ENCODE measurements around the gene ATXN3L.

The ATXN3L gene

DNA sequence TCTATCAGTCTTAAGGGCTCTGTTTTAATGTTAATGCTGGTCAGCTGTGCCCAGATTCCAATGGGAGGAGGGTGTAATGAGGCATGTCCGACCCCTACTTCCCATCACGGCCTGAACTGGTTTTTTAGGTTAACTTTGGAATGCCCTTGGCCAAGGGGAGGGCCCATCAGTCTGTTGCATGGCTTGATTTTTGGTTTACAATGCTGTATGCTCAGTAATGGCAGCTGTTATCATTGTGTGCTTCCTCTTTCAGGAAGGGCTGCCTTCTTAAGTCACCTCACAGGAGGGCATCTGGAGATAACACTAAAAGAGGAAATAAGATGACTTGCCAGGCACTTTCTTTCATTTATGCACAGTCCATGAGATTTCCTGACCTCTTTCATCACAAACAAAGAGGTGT lies 36.3 kb downstream of the ATXN3L start:
- H3K9me3 ChIP-seq: no peaks in the 10 kb centered on the region
- no peaks in the 10 kb centered on the region for H3K27me3 ChIP-seq
- H3K4me3 ChIP-seq (ENCODE audit: low read depth, low read length): no peak overlapping the region
- no peak for DNase-seq
- H3K36me3 ChIP-seq: no peaks in the 10 kb centered on the region
- 0 out of 2 replicates have a peak, but pooled peaks cover 3% of the 10 kb centered on the region for H3K4me1 ChIP-seq
- TF ChIP-seq CTCF (IDR thresholded peaks at IDR 0.05; ENCODE audit: low read depth, low read length): no peak

DNA sequence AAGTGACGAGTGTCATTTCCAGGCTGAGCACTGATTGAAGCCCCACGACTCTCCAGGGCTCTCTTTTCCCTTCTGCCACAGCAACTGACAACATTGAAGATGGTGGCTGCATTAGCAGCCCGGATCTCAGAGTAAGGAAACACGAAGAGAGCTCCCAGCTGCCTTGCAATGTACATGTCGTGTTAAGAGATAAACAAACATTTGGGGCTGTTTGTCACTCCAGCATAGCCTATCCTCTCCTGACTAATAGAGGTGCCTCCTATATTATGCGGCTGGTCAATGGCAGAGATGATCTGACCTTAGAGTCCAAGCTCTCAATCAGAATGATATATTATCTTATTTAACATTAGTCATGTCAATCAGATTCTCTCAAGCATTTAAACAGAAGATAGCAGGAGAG lies 38.6 kb downstream of the ATXN3L start:
- 0 out of 2 replicates have a peak, but pooled peaks cover 3% of the 10 kb centered on the region for H3K4me1 ChIP-seq
- no peaks in the 10 kb centered on the region for H3K27me3 ChIP-seq
- DNase-seq: no peak
- no peaks in the 10 kb centered on the region for H3K36me3 ChIP-seq
- no peak overlapping the region for H3K4me3 ChIP-seq (ENCODE audit: low read depth, low read length)
- H3K9me3 ChIP-seq: no peaks in the 10 kb centered on the region
- no peak for TF ChIP-seq CTCF (IDR thresholded peaks at IDR 0.05; ENCODE audit: low read depth, low read length)

- no peak for TF ChIP-seq CTCF (IDR thresholded peaks at IDR 0.05; ENCODE audit: low read depth, low read length)
- Histone ChIP-seq H3K4me3 (ENCODE audit: low read depth, low read length) (no peak overlapping the region), H3K4me1 (0 out of 2 replicates have a peak, but pooled peaks cover 3% of the 10 kb centered on the region), H3K36me3 (no peaks in the 10 kb centered on the region), H3K27me3 (no peaks in the 10 kb centered on the region), H3K9me3 (no peaks in the 10 kb centered on the region)
- no peak for DNase-seq
Measured at GRCh38 chrX:13279279-13280018, 40.4 kb downstream of the ATXN3L start.

DNA sequence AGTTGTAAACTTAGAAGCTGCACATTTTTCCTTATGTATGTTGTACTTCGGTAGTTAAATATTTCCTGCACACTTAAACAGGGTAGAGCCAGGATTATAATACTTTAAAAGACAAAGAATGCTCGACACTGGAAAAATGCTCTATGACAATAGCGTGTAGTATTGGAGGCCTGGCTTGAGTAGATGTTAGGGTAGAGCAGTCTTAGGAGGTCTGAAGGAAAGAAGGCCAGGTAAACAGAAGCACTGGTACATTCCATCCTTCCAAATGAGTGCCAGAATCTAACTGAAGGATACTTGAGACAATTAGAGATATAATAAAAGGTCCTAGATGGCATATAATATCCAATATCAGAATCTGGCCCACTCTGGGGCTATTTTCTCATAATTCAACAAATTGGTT lies 42.3 kb downstream of the ATXN3L start:
- no peak for TF ChIP-seq CTCF (IDR thresholded peaks at IDR 0.05; ENCODE audit: low read depth, low read length)
- Histone ChIP-seq H3K9me3 (no peaks in the 10 kb centered on the region), H3K36me3 (no peaks in the 10 kb centered on the region), H3K27me3 (no peaks in the 10 kb centered on the region), H3K4me3 (ENCODE audit: low read depth, low read length) (no peak overlapping the region), H3K4me1 (no peaks in the 10 kb centered on the region)
- no peak for DNase-seq

GRCh38 chrX:13276991-13277390 lies 42.9 kb downstream of the ATXN3L start:
- Histone ChIP-seq H3K36me3 (no peaks in the 10 kb centered on the region), H3K4me1 (no peaks in the 10 kb centered on the region), H3K4me3 (ENCODE audit: low read depth, low read length) (no peak overlapping the region), H3K9me3 (no peaks in the 10 kb centered on the region), H3K27me3 (no peaks in the 10 kb centered on the region)
- DNase-seq: no peak
- no peak for TF ChIP-seq CTCF (IDR thresholded peaks at IDR 0.05; ENCODE audit: low read depth, low read length)

- TF ChIP-seq CTCF (IDR thresholded peaks at IDR 0.05; ENCODE audit: low read depth, low read length): no peak
- H3K27me3 ChIP-seq: no peaks in the 10 kb centered on the region
- no peaks in the 10 kb centered on the region for H3K9me3 ChIP-seq
- H3K4me1 ChIP-seq: no peaks in the 10 kb centered on the region
- no peak overlapping the region for H3K4me3 ChIP-seq (ENCODE audit: low read depth, low read length)
- DNase-seq: no peak
- no peaks in the 10 kb centered on the region for H3K36me3 ChIP-seq
Measured at GRCh38 chrX:13275031-13275430, 44.8 kb downstream of the ATXN3L start.
